ENCODE data around the gene MEFV. TPM values are rescaled to one million over a fixed set of nuclear protein-coding genes. Genes with fewer than 3 reads are reported as not detected.
"Not testable (repeated sequence)": the region's sequence is repeated elsewhere in the genome, so short reads cannot be mapped to it uniquely, and the experiment has no call there.

The MEFV gene
- total RNA-seq, 2 experiments from 2014 or later = not detected

DNA sequence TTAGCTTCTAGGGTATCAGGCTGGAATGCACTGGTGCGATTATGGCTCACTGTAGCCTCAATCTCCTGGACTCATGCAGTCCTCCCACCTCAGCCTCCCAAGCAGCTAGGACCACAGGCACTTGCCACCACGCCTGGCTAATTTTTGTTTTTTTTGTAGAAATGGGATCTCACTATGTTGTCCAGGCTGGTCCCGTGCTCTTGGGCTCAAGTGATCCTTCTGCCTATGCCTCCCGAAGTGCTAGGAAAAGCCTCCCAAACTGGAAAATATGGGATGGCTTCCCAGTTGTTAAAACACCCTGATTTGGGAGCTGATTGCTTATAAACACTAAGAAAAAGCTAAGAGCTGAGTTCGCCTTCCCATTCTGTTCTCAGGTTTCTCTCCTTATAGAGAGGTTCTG, 20.2 kb upstream of the MEFV start:
- POLR2A ChIA-PET = interaction anchor here (0.7 to 1.3 kb wide), 3 partner anchors 11 to 56 kb away, joined by 3 read pairs; no protein-coding TSS in a partner anchor
- H3K9me3 Mint-ChIP-seq = no peaks in the 10 kb centered on the region
- intact Hi-C loops (cut with micrococcal nuclease) = no loop called here
- DNase-seq (no peak), ATAC-seq (no peak)
- TF ChIP-seq, protein P1, sequence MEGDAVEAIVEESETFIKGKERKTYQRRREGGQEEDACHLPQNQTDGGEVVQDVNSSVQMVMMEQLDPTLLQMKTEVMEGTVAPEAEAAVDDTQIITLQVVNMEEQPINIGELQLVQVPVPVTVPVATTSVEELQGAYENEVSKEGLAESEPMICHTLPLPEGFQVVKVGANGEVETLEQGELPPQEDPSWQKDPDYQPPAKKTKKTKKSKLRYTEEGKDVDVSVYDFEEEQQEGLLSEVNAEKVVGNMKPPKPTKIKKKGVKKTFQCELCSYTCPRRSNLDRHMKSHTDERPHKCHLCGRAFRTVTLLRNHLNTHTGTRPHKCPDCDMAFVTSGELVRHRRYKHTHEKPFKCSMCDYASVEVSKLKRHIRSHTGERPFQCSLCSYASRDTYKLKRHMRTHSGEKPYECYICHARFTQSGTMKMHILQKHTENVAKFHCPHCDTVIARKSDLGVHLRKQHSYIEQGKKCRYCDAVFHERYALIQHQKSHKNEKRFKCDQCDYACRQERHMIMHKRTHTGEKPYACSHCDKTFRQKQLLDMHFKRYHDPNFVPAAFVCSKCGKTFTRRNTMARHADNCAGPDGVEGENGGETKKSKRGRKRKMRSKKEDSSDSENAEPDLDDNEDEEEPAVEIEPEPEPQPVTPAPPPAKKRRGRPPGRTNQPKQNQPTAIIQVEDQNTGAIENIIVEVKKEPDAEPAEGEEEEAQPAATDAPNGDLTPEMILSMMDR (IDR thresholded peaks at IDR 0.05) = no peak
- H3K27ac Mint-ChIP-seq = no peak overlapping the region
- H3K27me3 Mint-ChIP-seq = no peaks in the 10 kb centered on the region
- H3K36me3 Mint-ChIP-seq (ENCODE audit: low read depth) = no peaks in the 10 kb centered on the region
- CTCF ChIA-PET = interaction anchor here (0.9 to 9.6 kb wide), 3 partner anchors 12 to 248 kb away, joined by 3 to 98 read pairs (median 4); no protein-coding TSS in a partner anchor
- H3K4me3 Mint-ChIP-seq = no peak overlapping the region
- peaks cover 2% of the 10 kb centered on the region for H3K4me1 Mint-ChIP-seq (ENCODE audit: low read depth)

DNA sequence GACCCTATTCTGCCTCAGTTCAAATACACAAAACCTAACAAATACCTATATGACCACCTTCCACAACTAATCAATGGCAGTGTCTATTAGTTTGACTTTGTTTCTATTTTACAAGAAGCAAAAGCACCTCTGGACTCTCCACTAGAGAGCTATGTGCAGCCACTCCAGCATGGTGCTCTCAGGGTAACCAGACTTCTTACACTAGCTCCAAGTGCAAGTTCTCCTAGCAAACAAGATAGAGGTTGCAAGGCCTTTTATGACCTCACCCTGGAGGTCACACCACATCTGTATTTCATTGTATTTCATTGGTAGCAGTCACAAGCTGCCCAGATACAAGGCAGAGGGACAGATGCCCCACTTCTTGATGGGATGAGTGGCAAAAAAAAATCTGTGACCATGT, 18.5 kb upstream of the MEFV start:
- H3K4me1 Mint-ChIP-seq (ENCODE audit: low read depth) = no peaks in the 10 kb centered on the region
- H3K36me3 Mint-ChIP-seq (ENCODE audit: low read depth) = no peaks in the 10 kb centered on the region
- no peaks in the 10 kb centered on the region for H3K27me3 Mint-ChIP-seq
- TF ChIP-seq, protein P1 (IDR thresholded peaks at IDR 0.05) = no peak
- DNase-seq (no peak), ATAC-seq (no peak)
- ChIA-PET POLR2A (no interaction called here), CTCF (no interaction called here)
- intact Hi-C loops (cut with micrococcal nuclease) = no loop called here
- H3K4me3 Mint-ChIP-seq = no peak overlapping the region
- H3K9me3 Mint-ChIP-seq = no peaks in the 10 kb centered on the region
- H3K27ac Mint-ChIP-seq = no peak overlapping the region

DNA sequence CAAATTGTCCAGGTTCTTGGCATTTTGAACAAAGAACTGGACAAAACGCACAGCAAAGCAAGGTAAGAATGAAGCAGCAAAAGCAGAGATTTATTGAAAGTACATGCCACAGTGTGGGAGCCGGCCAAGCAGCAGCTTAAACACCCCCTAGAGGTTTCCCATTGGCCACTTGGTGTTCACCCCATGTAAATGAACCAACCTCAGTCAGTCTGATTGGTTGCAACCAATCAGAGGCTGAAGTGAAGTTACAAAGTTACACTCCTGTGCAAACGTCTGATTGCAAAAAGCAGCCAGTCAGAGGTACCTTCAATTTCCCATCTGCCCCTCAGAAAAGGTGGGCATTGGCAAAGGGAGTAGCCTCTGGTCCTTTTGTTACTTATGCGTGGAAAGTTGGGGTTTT, 18.1 kb upstream of the MEFV start:
- Mint-ChIP-seq H3K27ac (no peak overlapping the region), H3K36me3 (ENCODE audit: low read depth) (no peaks in the 10 kb centered on the region), H3K4me1 (ENCODE audit: low read depth) (no peaks in the 10 kb centered on the region), H3K27me3 (no peaks in the 10 kb centered on the region), H3K9me3 (no peaks in the 10 kb centered on the region), H3K4me3 (no peak overlapping the region)
- no peak for ATAC-seq
- DNase-seq = no peak
- POLR2A ChIA-PET = no interaction called here
- TF ChIP-seq, protein P1 (IDR thresholded peaks at IDR 0.05) = no peak
- intact Hi-C loops (cut with micrococcal nuclease) = no loop called here
- CTCF ChIA-PET = no interaction called here

DNA sequence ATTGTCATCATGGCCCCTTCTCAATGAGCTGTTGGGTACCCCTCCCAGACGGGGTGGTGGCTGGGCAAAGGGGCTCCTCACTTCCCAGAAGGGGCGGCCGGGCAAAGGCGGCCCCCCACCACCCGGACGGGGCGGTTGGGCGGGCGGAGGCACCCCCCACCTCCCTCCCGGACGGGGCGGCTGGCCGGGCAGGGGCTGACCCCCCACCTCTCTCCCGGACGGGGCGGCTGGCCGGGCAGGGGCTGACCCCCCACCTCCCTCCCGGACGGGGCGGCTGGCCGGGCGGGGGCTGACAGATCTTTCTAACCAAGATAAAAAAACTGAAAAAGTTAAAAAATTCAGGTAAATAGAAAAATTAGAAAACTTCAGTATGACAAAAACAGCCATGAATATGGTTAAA, 14.8 kb upstream of the MEFV start:
- Mint-ChIP-seq H3K4me1 (ENCODE audit: low read depth) (peaks cover 14% of the 10 kb centered on the region), H3K36me3 (ENCODE audit: low read depth) (peaks cover 17% of the 10 kb centered on the region)
- H3K4me3 Mint-ChIP-seq; H3K9me3 Mint-ChIP-seq; POLR2A ChIA-PET; DNase-seq; H3K27ac Mint-ChIP-seq; intact Hi-C loops (cut with micrococcal nuclease); H3K27me3 Mint-ChIP-seq; CTCF ChIA-PET; ATAC-seq: not testable (repeated sequence)

DNA sequence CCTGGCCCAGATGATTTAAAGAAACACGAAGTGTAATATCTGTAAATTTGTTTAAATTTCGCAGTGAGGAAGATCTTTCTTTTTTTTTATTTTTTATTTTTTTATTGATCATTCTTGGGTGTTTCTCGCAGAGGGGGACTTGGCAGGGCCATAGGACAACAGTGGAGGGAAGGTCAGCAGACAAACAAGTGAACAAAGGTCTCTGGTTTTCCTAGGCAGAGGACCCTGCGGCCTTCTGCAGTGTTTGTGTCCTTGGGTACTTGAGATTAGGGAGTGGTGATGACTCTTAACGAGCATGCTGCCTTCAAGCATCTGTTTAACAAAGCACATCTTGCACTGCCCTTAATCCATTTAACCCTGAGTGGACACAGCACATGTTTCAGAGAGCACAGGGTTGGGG, 14.3 kb upstream of the MEFV start:
- DNase-seq; H3K27me3 Mint-ChIP-seq; ATAC-seq; intact Hi-C loops (cut with micrococcal nuclease); H3K4me3 Mint-ChIP-seq; POLR2A ChIA-PET; CTCF ChIA-PET; H3K27ac Mint-ChIP-seq; H3K9me3 Mint-ChIP-seq: not testable (repeated sequence)
- Mint-ChIP-seq H3K4me1 (ENCODE audit: low read depth) (peaks cover 15% of the 10 kb centered on the region), H3K36me3 (ENCODE audit: low read depth) (peaks cover 18% of the 10 kb centered on the region)

DNA sequence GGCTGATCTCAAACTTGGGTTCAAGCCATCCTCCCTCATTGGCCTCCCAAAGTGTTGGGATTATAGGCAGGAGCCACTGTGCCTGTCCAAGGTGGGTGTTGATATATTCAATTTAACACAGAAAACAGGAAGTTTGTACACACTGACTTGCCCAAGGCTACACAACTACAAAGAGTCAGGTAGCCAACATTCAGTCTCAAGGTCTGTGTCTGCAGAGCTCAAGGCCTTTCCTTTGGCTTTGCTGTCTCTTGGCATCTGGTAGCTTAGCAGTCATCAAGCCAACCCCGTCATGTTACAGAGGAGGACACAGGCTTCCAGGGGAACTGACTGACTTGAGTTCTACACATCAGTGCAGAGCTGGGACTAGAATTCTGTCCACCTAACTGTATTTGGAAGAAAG, 11.9 kb upstream of the MEFV start:
- peaks cover 21% of the 10 kb centered on the region for H3K36me3 Mint-ChIP-seq (ENCODE audit: low read depth)
- intact Hi-C loops (cut with micrococcal nuclease) = no loop called here
- TF ChIP-seq, protein P1 (IDR thresholded peaks at IDR 0.05) = no peak
- ATAC-seq (no peak), DNase-seq (no peak)
- H3K27me3 Mint-ChIP-seq = no peaks in the 10 kb centered on the region
- POLR2A ChIA-PET = interaction anchor here (1.1 to 2.1 kb wide), 2 partner anchors 15 to 196 kb away, joined by 3 to 16 read pairs; partner anchors contain the start of gene ZNF263
- H3K4me1 Mint-ChIP-seq (ENCODE audit: low read depth) = peaks cover 30% of the 10 kb centered on the region
- no peak overlapping the region for H3K4me3 Mint-ChIP-seq
- H3K9me3 Mint-ChIP-seq = no peaks in the 10 kb centered on the region
- H3K27ac Mint-ChIP-seq = no peak overlapping the region
- CTCF ChIA-PET = interaction anchor here (1.1 to 7.5 kb wide), 4 partner anchors 12 to 238 kb away, joined by 3 to 98 read pairs (median 4); partner anchors contain the start of gene ZNF263

Data from activated CD8-positive, alpha-beta T cell treated with anti-CD3 and anti-CD28 coated beads for 36 hours (primary cell).